NCI-H226 (cell line): Measurements from ENCODE around the gene SUN1.
"Not testable (repeated sequence)": the region's sequence is repeated elsewhere in the genome, so short reads cannot be mapped to it uniquely, and the experiment has no call there.

ENCODE experiments used
- DNase-seq: peaks from one replicate; pipeline ENCODE4 v3.0.0-alpha.2; 2015

Gene SUN1

GRCh38 chr7:923108-924041 is 91.1 kb downstream of the SUN1 start:
- no peak for DNase-seq

DNA sequence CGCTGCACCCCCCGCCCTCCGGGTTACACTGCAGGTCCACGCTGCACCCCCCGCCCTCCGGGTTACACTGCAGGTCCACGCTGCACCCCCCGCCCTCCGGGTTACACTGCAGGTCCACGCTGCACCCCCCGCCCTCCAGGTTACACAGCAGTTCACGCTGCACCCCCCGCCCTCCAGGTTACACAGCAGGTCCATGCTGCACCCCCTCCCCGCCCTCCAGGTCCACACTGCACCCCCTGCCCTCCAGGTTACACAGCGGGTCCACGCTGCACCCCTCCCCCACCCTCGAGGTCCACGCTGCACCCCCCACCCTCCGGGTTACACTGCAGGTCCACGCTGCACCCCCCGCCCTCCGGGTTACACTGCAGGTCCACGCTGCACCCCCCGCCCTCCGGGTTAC is 91.8 kb downstream of the SUN1 start:
- not testable (repeated sequence) for DNase-seq
